ENCODE results near the gene NHERF1.
A peak's percentile ranks its signal among the peaks of the same experiment; 100 is the strongest.

Gene NHERF1

GRCh38 chr17:74732042-74732867 is 16.2 kb upstream of the NHERF1 start:
- no peak for DNase-seq (ENCODE audit: low read depth)

GRCh38 chr17:74733365-74734122 is 14.9 kb upstream of the NHERF1 start:
- DNase-seq (ENCODE audit: low read depth), result no peak

- DNase-seq (ENCODE audit: low read depth), result no peak
These were observed 14.2 kb upstream of the NHERF1 start for GRCh38 chr17:74734256-74734655.

GRCh38 chr17:74736513-74737298 is 11.7 kb upstream of the NHERF1 start, which contains the start of gene RAB37:
TSS of gene RAB37 (plus strand) at chr17:74737256. CDS start at chr17:74737273, 17 bp downstream.
- DNase-seq (ENCODE audit: low read depth), result no peak

- DNase-seq (ENCODE audit: low read depth), result no peak
These were observed 11.0 kb upstream of the NHERF1 start for GRCh38 chr17:74737299-74738050.

- peak; percentile 60 for DNase-seq (ENCODE audit: low read depth)
These were observed 10.1 kb upstream of the NHERF1 start for GRCh38 chr17:74738051-74738996.

GRCh38 chr17:74739227-74739831 is 9.1 kb upstream of the NHERF1 start:
- no peak for DNase-seq (ENCODE audit: low read depth)

GRCh38 chr17:74740173-74740572 is 8.3 kb upstream of the NHERF1 start:
- no peak for DNase-seq (ENCODE audit: low read depth)

- DNase-seq (ENCODE audit: low read depth), result no peak
These were observed 7.6 kb upstream of the NHERF1 start for GRCh38 chr17:74740641-74741387.

GRCh38 chr17:74742153-74742515 is 6.3 kb upstream of the NHERF1 start:
- DNase-seq (ENCODE audit: low read depth), result no peak

- DNase-seq (ENCODE audit: low read depth), result no peak
These were observed 5.4 kb upstream of the NHERF1 start for GRCh38 chr17:74742978-74743545.

GRCh38 chr17:74743755-74744154 is 4.7 kb upstream of the NHERF1 start:
- DNase-seq (ENCODE audit: low read depth), result no peak

- DNase-seq (ENCODE audit: low read depth), result no peak
These were observed 4.1 kb upstream of the NHERF1 start for GRCh38 chr17:74744349-74744713.

- DNase-seq (ENCODE audit: low read depth), result peak; percentile 81
These were observed 3.5 kb upstream of the NHERF1 start for GRCh38 chr17:74744714-74745547.

- no peak for DNase-seq (ENCODE audit: low read depth)
These were observed 2.8 kb upstream of the NHERF1 start for GRCh38 chr17:74745548-74746177.

GRCh38 chr17:74746376-74746775 is 2.1 kb upstream of the NHERF1 start:
- no peak for DNase-seq (ENCODE audit: low read depth)

- no peak for DNase-seq (ENCODE audit: low read depth)
These were observed 1.5 kb upstream of the NHERF1 start for GRCh38 chr17:74746922-74747321.

GRCh38 chr17:74748279-74748528 is 224 bp upstream of the NHERF1 start:
- no peak for DNase-seq (ENCODE audit: low read depth)

Measured in activated T-cell treated with anti-CD3 and anti-CD28 coated beads for 24 hours (primary cell).